HepG2 (cell line): Measurements from ENCODE around the gene PTGES3. TPM values are rescaled to one million over a fixed set of nuclear protein-coding genes. Genes with fewer than 3 reads are reported as not detected.

Experiments
- ATAC-seq: fragments of 200-7000 bp; cut with Tn5 transposase; 3 replicates; pipeline ENCODE4 v1.9.1; 2020; ENCODE audit warnings: mild to moderate bottlenecking, moderate library complexity
- BruUV-seq: library from RNA; stranded (reverse); fragments of 400-500 nt; replicated peaks from 2 replicates; lab custom pipeline; 2021; lab: Mats Ljungman, UMichigan
- CTCF ChIA-PET: fragments of 300-600 bp; formaldehyde crosslinking; extraction: SDS; loops from one replicate; lab custom pipeline; 2021; ENCODE audit warnings: low total read pairs, inconsistent platforms, low intra/inter-chr PET ratio; lab: Yijun Ruan, JAX
- POLR2A ChIA-PET: fragments of 350-600 bp; sonication (Branson Sonifier 250); formaldehyde crosslinking; loops from one replicate; lab custom pipeline; 2020; ENCODE audit warnings: antibody characterized with exemption, inconsistent platforms; lab: Yijun Ruan, JAX
- DNase-seq: peaks from one replicate; pipeline ENCODE4 v3.0.0-alpha.2; 2015; ENCODE audit warnings: low spot score
- FAIRE-seq: peaks from 3 replicates; lab custom pipeline; 2011; peaks lifted over from hg19 to GRCh38; lab: Jason Lieb, UNC
- H2AFZ ChIP-seq: one replicate; pipeline ENCODE4 v1.6.1; 2011; ENCODE audit warnings: low read length, inconsistent platforms
- H3K27ac ChIP-seq: fragments of 300-600 bp; 3 replicates; pipeline ENCODE4 v1.8.0; 2011; ENCODE audit warnings: mixed run types, mild to moderate bottlenecking, mixed read lengths, low read length, inconsistent platforms; ENCODE audit not compliant: insufficient read depth; ENCODE audit errors: extremely low read length
- H3K27me3 ChIP-seq, 2 experiments: fragments of 200-600 bp in 1 of 2; 2 replicates in 1 of 2; 3 replicates in 1 of 2; pipeline versions ENCODE4 v1.6.0 to v1.8.0; 2011; ENCODE audit warnings: low read length in 2 of 2, mild to moderate bottlenecking in 2 of 2, moderate library complexity in 2 of 2, inconsistent platforms in 1 of 2; ENCODE audit not compliant: insufficient read depth in 2 of 2, control insufficient read depth in 1 of 2
- H3K36me3 ChIP-seq, 2 experiments: fragments of 200-600 bp in 1 of 2; replicated peaks in 1 of 2; 2 replicates in 1 of 2; 3 replicates in 1 of 2; pipeline versions ENCODE4 v1.5.1 to v1.8.0; 2011; ENCODE audit warnings: low read length in 2 of 2, inconsistent platforms in 1 of 2; ENCODE audit not compliant: insufficient read depth in 2 of 2, control insufficient read depth in 1 of 2
- H3K4me1 ChIP-seq: 2 replicates; pipeline ENCODE4 v1.5.1; 2012; ENCODE audit warnings: low read length, inconsistent platforms; ENCODE audit not compliant: insufficient read depth
- H3K4me2 ChIP-seq: 2 replicates; pipeline ENCODE4 v1.6.0; 2011; ENCODE audit warnings: low read depth, low read length, inconsistent platforms
- H3K4me3 ChIP-seq, 3 experiments: fragments of 200-600 bp in 1 of 3; sonication (generic), shearing (Covaris generic) in 1 of 3; replicated peaks in 1 of 3; 2 replicates each; pipeline ENCODE4 v1.5.1; 2011 to 2016; ENCODE audit warnings: low read length in 3 of 3, inconsistent platforms in 2 of 3, low read depth in 2 of 3, mild to moderate bottlenecking in 2 of 3, control low read depth in 1 of 3, mixed read lengths in 1 of 3; ENCODE audit not compliant: insufficient read depth in 1 of 3
- H3K79me2 ChIP-seq: one replicate; pipeline ENCODE4 v1.6.1; 2011; ENCODE audit warnings: low read length, inconsistent platforms; ENCODE audit not compliant: insufficient read depth
- H3K9ac ChIP-seq: 2 replicates; pipeline ENCODE4 v1.6.0; 2011; ENCODE audit warnings: mild to moderate bottlenecking, low read depth, low read length, inconsistent platforms; ENCODE audit not compliant: insufficient read depth
- H3K9me3 ChIP-seq: 2 replicates; pipeline ENCODE4 v1.5.1; 2012; ENCODE audit warnings: mild to moderate bottlenecking, low read length
- H4K20me1 ChIP-seq: 2 replicates; pipeline ENCODE4 v1.6.0; 2011; ENCODE audit warnings: inconsistent platforms, mild to moderate bottlenecking, low read length, moderate library complexity; ENCODE audit not compliant: insufficient read depth
- FOXP1 ChIP-seq, 2 experiments: fragments of 450-650 bp in 1 of 2; IDR thresholded peaks; 2 replicates each; pipeline ENCODE4 v1.6.1; 2017 to 2018; ENCODE audit warnings: antibody characterized with exemption in 1 of 2
- GABPB1 ChIP-seq: IDR thresholded peaks from 2 replicates; pipeline ENCODE4 v1.6.1; 2016; ENCODE audit warnings: mild to moderate bottlenecking, missing genetic modification reagents, moderate library complexity, missing compliant biosample characterization
- GATAD1 ChIP-seq: IDR thresholded peaks from 2 replicates; pipeline ENCODE4 v1.6.1; 2016; ENCODE audit warnings: missing genetic modification reagents, missing compliant biosample characterization
- GTF2F1 ChIP-seq: fragments of 150-350 bp; IDR thresholded peaks from 2 replicates; pipeline ENCODE4 v1.6.1; 2014; ENCODE audit warnings: low read length
- IKZF4 ChIP-seq: sonication (generic); formaldehyde crosslinking; IDR thresholded peaks from 2 replicates; pipeline ENCODE4 v1.5.1; 2020; ENCODE audit warnings: borderline replicate concordance, mild to moderate bottlenecking, low read depth, missing genetic modification reagents; ENCODE audit errors: not compliant biosample characterization
- KDM4B ChIP-seq: sonication (generic); formaldehyde crosslinking; IDR thresholded peaks from 2 replicates; pipeline ENCODE4 v1.4.0; 2020; ENCODE audit warnings: missing genetic modification reagents
- MXI1 ChIP-seq: IDR thresholded peaks from 3 replicates; pipeline ENCODE4 v1.6.1; 2012; ENCODE audit warnings: low read depth, low read length, inconsistent platforms, borderline replicate concordance
- NFE2L1 ChIP-seq: sonication (generic); formaldehyde crosslinking; IDR thresholded peaks from 2 replicates; pipeline ENCODE4 v1.4.0; 2020; ENCODE audit warnings: missing genetic modification reagents, mild to moderate bottlenecking, borderline replicate concordance
- NR2F2 ChIP-seq: IDR thresholded peaks from 2 replicates; pipeline ENCODE4 v1.6.1; 2012; ENCODE audit warnings: low read depth, inconsistent platforms, borderline replicate concordance
- REPIN1 ChIP-seq: sonication (generic); formaldehyde crosslinking; IDR thresholded peaks from 2 replicates; pipeline ENCODE4 v1.8.0; 2022; ENCODE audit warnings: missing genetic modification reagents, low read depth, mild to moderate bottlenecking, borderline replicate concordance
- U2AF2 ChIP-seq: fragments of 200-400 bp; formaldehyde crosslinking; IDR thresholded peaks from 2 replicates; pipeline ENCODE4 v1.6.1; 2017; ENCODE audit warnings: low read depth, mild to moderate bottlenecking, low read length
- ZNF124 ChIP-seq: sonication (generic); formaldehyde crosslinking; IDR thresholded peaks from 2 replicates; pipeline ENCODE4 v1.4.0; 2020; ENCODE audit warnings: missing genetic modification reagents
- ZNF234 ChIP-seq: sonication (generic); formaldehyde crosslinking; conservative IDR thresholded peaks from 2 replicates; pipeline ENCODE4 v1.5.1; 2020; ENCODE audit warnings: mild to moderate bottlenecking, missing genetic modification reagents
- ZNF350 ChIP-seq: sonication (generic); formaldehyde crosslinking; IDR thresholded peaks from 2 replicates; pipeline ENCODE4 v1.4.0; 2020; ENCODE audit warnings: mild to moderate bottlenecking, low read depth, missing genetic modification reagents, borderline replicate concordance
- ZNF501 ChIP-seq: sonication (generic); formaldehyde crosslinking; IDR thresholded peaks from 2 replicates; pipeline ENCODE4 v1.5.1; 2020; ENCODE audit warnings: mild to moderate bottlenecking, moderate library complexity, missing genetic modification reagents
- ZNF543 ChIP-seq: sonication (generic); formaldehyde crosslinking; IDR thresholded peaks from 2 replicates; pipeline ENCODE4 v1.4.0; 2020; ENCODE audit warnings: mild to moderate bottlenecking, missing genetic modification reagents
- ZNF567 ChIP-seq: sonication (generic); formaldehyde crosslinking; IDR thresholded peaks from 2 replicates; pipeline ENCODE4 v1.8.1; 2023; ENCODE audit warnings: mild to moderate bottlenecking, missing genetic modification reagents, borderline replicate concordance
- WGBS: methylation state at CpG from one replicate; pipeline ENCODE4 v1.1.6; 2017; ENCODE audit warnings: low lambda C conversion rate; 5-methylcytosine and 5-hydroxymethylcytosine counted together
- in situ Hi-C: cut with HindIII; loops from 2 replicates; pipeline ENCODE4 v1.10.0; 2017; ENCODE audit warnings: low pct_unique_long_range_greater_than_20kb; ENCODE audit not compliant: extremely low pct_ligation_motif_present
- intact Hi-C: fragments of 100-400 bp; cut with micrococcal nuclease; formaldehyde crosslinking; loops from one replicate; pipeline ENCODE4 v1.10.0; 2022; ENCODE audit not compliant: unreplicated experiment
- polyA plus RNA-seq, 8 experiments: library from polyadenylated mRNA; depleted of rRNA in 3 of 8; stranded (reverse) in 7 of 8; unstranded in 1 of 8; fragments of >200 nt; fragmentation: Illumina TruSeq in 4 of 8; extraction: Trizol in 4 of 8; gene quantifications; 2 replicates each; pipeline versions ENCODE4 v1.2.1 to v1.2.3, GENCODE V29; 2011 to 2016; ENCODE audit warnings: low read depth in 4 of 8, missing spikeins in 1 of 8, mixed read lengths in 1 of 8; ENCODE audit not compliant: insufficient read depth in 1 of 8
- total RNA-seq, 5 experiments: library from RNA; depleted of rRNA; stranded (reverse); fragments of >200 nt; fragmentation: Illumina TruSeq; extraction: Trizol; gene quantifications; 2 replicates each; pipeline ENCODE4 v1.2.3, GENCODE V29; 2016; ENCODE audit warnings: low read depth in 1 of 5
- TF ChIP-seq, protein P1 (sequence below): sonication (generic); formaldehyde crosslinking; IDR thresholded peaks from 2 replicates; pipeline ENCODE4 v1.8.0; 2022; ENCODE audit warnings: mild to moderate bottlenecking, missing genetic modification reagents, moderate library complexity
- TF ChIP-seq, protein P2 (sequence below): sonication (generic); formaldehyde crosslinking; IDR thresholded peaks from 2 replicates; pipeline ENCODE4 v1.4.0; 2020; ENCODE audit warnings: missing genetic modification reagents

PTGES3 gene
- total and polyA plus RNA-seq, 2 of the 13 experiments (the other 11 are each of a cell fraction or from before 2014, with no cell fraction given): 54.4 to 159 TPM

DNA sequence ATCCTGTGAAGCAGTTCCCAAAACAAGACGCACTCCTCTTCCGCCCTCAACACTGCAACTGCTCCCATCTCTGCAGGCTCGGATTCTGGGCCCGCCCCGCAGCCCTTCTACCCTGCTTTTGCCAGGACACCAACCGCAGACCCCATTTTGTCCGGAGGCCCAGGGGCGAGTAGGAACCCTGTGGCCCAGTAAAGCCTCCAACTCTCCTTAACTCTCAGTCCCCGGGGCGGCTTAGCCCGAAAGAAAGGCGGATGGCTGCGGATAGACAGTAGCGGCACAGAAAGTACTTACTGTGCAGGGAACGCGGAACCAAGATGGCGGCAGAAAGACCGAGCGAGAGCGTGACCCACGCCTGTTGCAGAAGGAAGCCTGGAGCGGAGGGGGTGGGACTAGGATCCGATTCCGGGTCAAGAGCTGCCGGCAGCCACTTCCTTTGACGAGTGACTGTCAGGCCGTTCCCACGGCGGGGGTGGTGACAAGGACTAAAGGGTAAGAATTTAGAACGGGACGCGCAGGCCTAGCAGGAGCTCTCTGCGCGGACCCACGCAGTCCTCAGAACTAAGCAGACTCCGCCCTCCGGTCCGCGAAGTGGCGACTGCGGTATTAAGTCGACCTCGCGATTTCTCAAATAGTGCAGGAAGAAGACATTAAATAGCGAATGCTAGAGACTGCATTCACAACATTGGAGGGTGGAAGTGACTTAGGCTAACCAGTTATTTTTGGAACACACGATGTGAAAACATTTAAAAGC, 37.1 kb upstream of the PTGES3 start, which contains the start of gene NACA (continued):
- peak; percentile 86 for TF ChIP-seq GATAD1 (CRISPR knock-in tag)
- peak; percentile 90 for TF ChIP-seq ZNF124 (CRISPR knock-in tag)
- no peak for TF ChIP-seq IKZF4
- peak; percentile 93 for TF ChIP-seq ZNF501 (CRISPR knock-in tag)
- peak; percentile 97 for TF ChIP-seq MXI1
- TF ChIP-seq ZNF543 (CRISPR knock-in tag): peak; percentile 89
- TF ChIP-seq KDM4B (CRISPR knock-in tag): no peak
- TF ChIP-seq NR2F2: no peak
- TF ChIP-seq ZNF234 (CRISPR knock-in tag): no peak

- no peak for FAIRE-seq
- peaks cover 48% of the 10 kb centered on the region for H4K20me1 ChIP-seq
- DNase-seq: no peak
- ATAC-seq: peak; percentile 4
- in situ Hi-C loops (loop anchor here (10.0 kb wide), 1 partner anchor 80 kb away; the partner anchor contains the start of gene ATP5F1B), intact Hi-C loops (loop anchor here (2.0 to 10.0 kb wide), 2 partner anchors 26 to 80 kb away; partner anchors contain the start of gene ATP5F1B)
- ChIA-PET POLR2A (interaction anchor here (1.0 to 1.8 kb wide), 10 partner anchors 11 to 90 kb away, joined by 4 to 42 read pairs (median 14); partner anchors contain the start of genes ATP5F1B and PTGES3), CTCF (no interaction called here)
- TSS peak; percentile 77 for BruUV-seq
- H2AFZ ChIP-seq: no peak overlapping the region
- no peaks in the 10 kb centered on the region for H3K9me3 ChIP-seq
- peaks cover 0 to 6% of the 10 kb centered on the region in 2 experiments; a peak in 1 of 5 replicates for H3K27me3 ChIP-seq
- H3K4me3 ChIP-seq: peak overlapping the region; percentile 84 to 94 (median 92)
- H3K9ac ChIP-seq: peak overlapping the region; percentile 100
- H3K4me2 ChIP-seq: peak overlapping the region; percentile 98
- H3K27ac ChIP-seq: peak overlapping the region; percentile 92
- peaks cover 13 to 37% of the 10 kb centered on the region in 2 experiments for H3K36me3 ChIP-seq
- WGBS: 0% methylated on average over 4 of the region's 9 CpGs
- H3K79me2 ChIP-seq: peaks cover 54% of the 10 kb centered on the region
- peaks cover 41% of the 10 kb centered on the region for H3K4me1 ChIP-seq
- no peak for TF ChIP-seq NFE2L1 (CRISPR knock-in tag)
- TF ChIP-seq FOXP1 (IDR thresholded peaks at IDR 0.05): no peak
- TF ChIP-seq FOXP1 (CRISPR knock-in tag; IDR thresholded peaks at IDR 0.05): no peak
- TF ChIP-seq, protein P1, sequence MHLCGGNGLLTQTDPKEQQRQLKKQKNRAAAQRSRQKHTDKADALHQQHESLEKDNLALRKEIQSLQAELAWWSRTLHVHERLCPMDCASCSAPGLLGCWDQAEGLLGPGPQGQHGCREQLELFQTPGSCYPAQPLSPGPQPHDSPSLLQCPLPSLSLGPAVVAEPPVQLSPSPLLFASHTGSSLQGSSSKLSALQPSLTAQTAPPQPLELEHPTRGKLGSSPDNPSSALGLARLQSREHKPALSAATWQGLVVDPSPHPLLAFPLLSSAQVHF: 0 out of 2 replicates have a peak, but pooled peaks have one; percentile 12
- no peak for TF ChIP-seq ZNF350 (CRISPR knock-in tag)
- 0 out of 2 replicates have a peak, but pooled peaks have one; percentile 1 for TF ChIP-seq ZNF567 (CRISPR knock-in tag)
- no peak for TF ChIP-seq GABPB1 (CRISPR knock-in tag)
- no peak for TF ChIP-seq U2AF2
- TF ChIP-seq REPIN1 (CRISPR knock-in tag): no peak
- TF ChIP-seq, protein P2, sequence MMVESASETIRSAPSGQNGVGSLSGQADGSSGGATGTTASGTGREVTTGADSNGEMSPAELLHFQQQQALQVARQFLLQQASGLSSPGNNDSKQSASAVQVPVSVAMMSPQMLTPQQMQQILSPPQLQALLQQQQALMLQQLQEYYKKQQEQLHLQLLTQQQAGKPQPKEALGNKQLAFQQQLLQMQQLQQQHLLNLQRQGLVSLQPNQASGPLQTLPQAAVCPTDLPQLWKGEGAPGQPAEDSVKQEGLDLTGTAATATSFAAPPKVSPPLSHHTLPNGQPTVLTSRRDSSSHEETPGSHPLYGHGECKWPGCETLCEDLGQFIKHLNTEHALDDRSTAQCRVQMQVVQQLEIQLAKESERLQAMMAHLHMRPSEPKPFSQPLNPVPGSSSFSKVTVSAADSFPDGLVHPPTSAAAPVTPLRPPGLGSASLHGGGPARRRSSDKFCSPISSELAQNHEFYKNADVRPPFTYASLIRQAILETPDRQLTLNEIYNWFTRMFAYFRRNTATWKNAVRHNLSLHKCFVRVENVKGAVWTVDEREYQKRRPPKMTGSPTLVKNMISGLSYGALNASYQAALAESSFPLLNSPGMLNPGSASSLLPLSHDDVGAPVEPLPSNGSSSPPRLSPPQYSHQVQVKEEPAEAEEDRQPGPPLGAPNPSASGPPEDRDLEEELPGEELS (CRISPR knock-in tag): no peak
- TF ChIP-seq GTF2F1: no peak
Measured at GRCh38 chr12:56724701-56724971, 36.6 kb upstream of the PTGES3 start.
